Measurements from ENCODE around the gene IGF2BP3.

The IGF2BP3 gene

GRCh38 chr7:23345601-23346000 is 124.7 kb downstream of the IGF2BP3 start:
- POLR2A ChIA-PET, result interaction anchor here (0.9 kb wide), 1 partner anchor 47 kb away, joined by 6 read pairs; the partner anchor contains the start of gene MALSU1
- CTCF ChIA-PET, result interaction anchor here (0.9 to 6.5 kb wide), 7 partner anchors 8 to 122 kb away, joined by 3 to 32 read pairs (median 4); no protein-coding TSS in a partner anchor
- no peak for DNase-seq (ENCODE audit: extremely low spot score)
- no peak for TF ChIP-seq CTCF (IDR thresholded peaks at IDR 0.05; ENCODE audit: control extremely low read depth, extremely low read depth, low read depth, missing control alignments)

- POLR2A ChIA-PET, result no interaction called here
- no peak for TF ChIP-seq CTCF (IDR thresholded peaks at IDR 0.05; ENCODE audit: control extremely low read depth, extremely low read depth, low read depth, missing control alignments)
- no peak for DNase-seq (ENCODE audit: extremely low spot score)
- CTCF ChIA-PET, result interaction anchor here (1.2 to 6.5 kb wide), 5 partner anchors 11 to 203 kb away, joined by 3 to 32 read pairs (median 4); no protein-coding TSS in a partner anchor
These were observed 126.3 kb downstream of the IGF2BP3 start for GRCh38 chr7:23343806-23344475.

- ChIA-PET CTCF (interaction anchor here (1.2 to 6.5 kb wide), 5 partner anchors 9 to 204 kb away, joined by 3 to 32 read pairs (median 3); no protein-coding TSS in a partner anchor), POLR2A (no interaction called here)
- TF ChIP-seq CTCF (IDR thresholded peaks at IDR 0.05; ENCODE audit: control extremely low read depth, extremely low read depth, low read depth, missing control alignments), result no peak
- no peak for DNase-seq (ENCODE audit: extremely low spot score)
These were observed 127.2 kb downstream of the IGF2BP3 start for GRCh38 chr7:23343102-23343501.

GRCh38 chr7:23341846-23342598 is 128.3 kb downstream of the IGF2BP3 start:
- DNase-seq (ENCODE audit: extremely low spot score), result no peak
- TF ChIP-seq CTCF (IDR thresholded peaks at IDR 0.05; ENCODE audit: control extremely low read depth, extremely low read depth, low read depth, missing control alignments), result no peak
- CTCF ChIA-PET, result interaction anchor here (1.2 to 6.5 kb wide), 2 partner anchors 8 to 17 kb away, joined by 3 to 32 read pairs; no protein-coding TSS in a partner anchor
- POLR2A ChIA-PET, result no interaction called here

- ChIA-PET CTCF (interaction anchor here (1.0 to 1.8 kb wide), 3 partner anchors 9 to 17 kb away, joined by 3 to 8 read pairs (median 5); no protein-coding TSS in a partner anchor), POLR2A (no interaction called here)
- TF ChIP-seq CTCF (IDR thresholded peaks at IDR 0.05; ENCODE audit: control extremely low read depth, extremely low read depth, low read depth, missing control alignments), result no peak
- DNase-seq (ENCODE audit: extremely low spot score), result no peak
These were observed 131.4 kb downstream of the IGF2BP3 start for GRCh38 chr7:23338863-23339262.

GRCh38 chr7:23338439-23338838 is 131.9 kb downstream of the IGF2BP3 start:
- POLR2A ChIA-PET, result no interaction called here
- TF ChIP-seq CTCF (IDR thresholded peaks at IDR 0.05; ENCODE audit: control extremely low read depth, extremely low read depth, low read depth, missing control alignments), result no peak
- CTCF ChIA-PET, result interaction anchor here (0.7 to 1.8 kb wide), 3 partner anchors 8 to 17 kb away, joined by 3 to 8 read pairs (median 3); no protein-coding TSS in a partner anchor
- DNase-seq (ENCODE audit: extremely low spot score), result no peak
